Natural killer cell (primary cell): ENCODE measurements around the gene PEX5L. TPM values are rescaled to one million over a fixed set of nuclear protein-coding genes. Genes with fewer than 3 reads are reported as not detected.

ENCODE experiments used
- ATAC-seq, 3 donors: fragments of 150-1000 bp in 2 of 3; fragments of 200-7000 bp in 1 of 3; cut with Tn5 transposase; 1 replicate in 1 of 3; 2 replicates in 2 of 3; pipeline ENCODE4 v1.10.0; 2021; ENCODE audit warnings: mild to moderate bottlenecking in 2 of 3, moderate library complexity in 2 of 3
- DNase-seq, 2 donors: peaks; one replicate each; pipeline versions ENCODE4 v3.0.0 to v3.0.0-alpha.2; 2013 to 2021; ENCODE audit warnings: mixed read lengths in 1 of 2
- H3K27ac ChIP-seq: one replicate; pipeline ENCODE4 v1.5.1; 2013; ENCODE audit warnings: mild to moderate bottlenecking, low read length
- H3K27me3 ChIP-seq: one replicate; pipeline ENCODE4 v1.6.1; 2013; ENCODE audit warnings: low read length; ENCODE audit not compliant: control insufficient read depth, insufficient read depth
- H3K36me3 ChIP-seq: one replicate; pipeline ENCODE4 v1.6.1; 2013; ENCODE audit warnings: low read length; ENCODE audit not compliant: control insufficient read depth, insufficient read depth
- H3K4me1 ChIP-seq: one replicate; pipeline ENCODE4 v1.6.1; 2013; ENCODE audit warnings: low read length; ENCODE audit not compliant: control insufficient read depth, insufficient read depth
- H3K4me3 ChIP-seq: one replicate; pipeline ENCODE4 v1.5.1; 2013; ENCODE audit warnings: low read length
- H3K9me3 ChIP-seq: one replicate; pipeline ENCODE4 v1.6.1; 2013; ENCODE audit warnings: low read length; ENCODE audit not compliant: control insufficient read depth, insufficient read depth
- H3K27ac Mint-ChIP-seq, 2 donors: one replicate each; pipeline ENCODE4 v1.8.0; 2022; ENCODE audit warnings: mild to moderate bottlenecking in 2 of 2, mixed read lengths in 2 of 2, moderate library complexity in 1 of 2
- H3K27me3 Mint-ChIP-seq, 2 donors: one replicate each; pipeline ENCODE4 v1.8.0; 2022; ENCODE audit warnings: low read depth in 2 of 2, mixed read lengths in 2 of 2
- H3K36me3 Mint-ChIP-seq: one replicate; pipeline ENCODE4 v1.8.0; 2022; ENCODE audit warnings: mixed read lengths
- H3K4me1 Mint-ChIP-seq, 2 donors: one replicate each; pipeline ENCODE4 v1.8.0; 2022; ENCODE audit warnings: mixed read lengths in 2 of 2
- H3K4me3 Mint-ChIP-seq: one replicate; pipeline ENCODE4 v1.8.0; 2022; ENCODE audit warnings: mild to moderate bottlenecking, moderate library complexity, mixed read lengths
- H3K9me3 Mint-ChIP-seq, 2 donors: one replicate each; pipeline ENCODE4 v1.8.0; 2022; ENCODE audit warnings: mixed read lengths in 2 of 2
- WGBS: methylation state at CpG from one replicate; pipeline ENCODE4 v1.1.7; 2013; ENCODE audit warnings: missing lambda C conversion rate; ENCODE audit not compliant: insufficient coverage; 5-methylcytosine and 5-hydroxymethylcytosine counted together
- intact Hi-C: fragments of 100-400 bp; cut with micrococcal nuclease; formaldehyde crosslinking; loops from one replicate; pipeline ENCODE4 v1.14.2; 2022
- total RNA-seq, 4 donors: library from RNA; stranded (reverse); fragments of 120-200 nt in 1 of 4; gene quantifications; one replicate each; pipeline versions ENCODE4 v1.2.3 to v1.2.4, GENCODE V29; 2013 to 2022
- TF ChIP-seq, protein P1 (sequence below): fragments of 200-600 bp; IDR thresholded peaks from one replicate; pipeline ENCODE4 v1.8.0; 2022; ENCODE audit warnings: antibody characterized with exemption

Gene PEX5L
- total RNA-seq, 3 donors from 2014 or later (not counting 1 experiment from before 2014, with no cell fraction given): not detected

DNA sequence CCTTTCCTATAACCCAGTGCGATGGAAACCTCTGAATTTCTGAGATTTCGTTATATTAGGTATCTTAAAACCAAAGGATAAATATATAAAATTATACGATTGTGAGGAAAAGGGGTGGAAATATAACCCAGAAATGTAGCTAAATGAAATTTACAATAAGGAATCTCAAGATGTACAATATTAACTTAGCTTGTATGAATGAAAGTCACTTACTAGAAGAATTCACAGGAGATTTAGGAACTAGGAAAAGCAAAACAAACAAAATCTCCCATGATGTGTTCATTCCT, 224.7 kb downstream of the PEX5L start:
- no CpG with 5 or more reads among the region's 3 CpGs for WGBS
- H3K27ac ChIP-seq: no peak overlapping the region

GRCh38 chr3:179811321-179812095, 225.2 kb downstream of the PEX5L start:
- DNase-seq (peak in 1 of 2 donors; percentile 30), ATAC-seq (peak in 1 of 3 donors; percentile 41)
- TF ChIP-seq, protein P1, sequence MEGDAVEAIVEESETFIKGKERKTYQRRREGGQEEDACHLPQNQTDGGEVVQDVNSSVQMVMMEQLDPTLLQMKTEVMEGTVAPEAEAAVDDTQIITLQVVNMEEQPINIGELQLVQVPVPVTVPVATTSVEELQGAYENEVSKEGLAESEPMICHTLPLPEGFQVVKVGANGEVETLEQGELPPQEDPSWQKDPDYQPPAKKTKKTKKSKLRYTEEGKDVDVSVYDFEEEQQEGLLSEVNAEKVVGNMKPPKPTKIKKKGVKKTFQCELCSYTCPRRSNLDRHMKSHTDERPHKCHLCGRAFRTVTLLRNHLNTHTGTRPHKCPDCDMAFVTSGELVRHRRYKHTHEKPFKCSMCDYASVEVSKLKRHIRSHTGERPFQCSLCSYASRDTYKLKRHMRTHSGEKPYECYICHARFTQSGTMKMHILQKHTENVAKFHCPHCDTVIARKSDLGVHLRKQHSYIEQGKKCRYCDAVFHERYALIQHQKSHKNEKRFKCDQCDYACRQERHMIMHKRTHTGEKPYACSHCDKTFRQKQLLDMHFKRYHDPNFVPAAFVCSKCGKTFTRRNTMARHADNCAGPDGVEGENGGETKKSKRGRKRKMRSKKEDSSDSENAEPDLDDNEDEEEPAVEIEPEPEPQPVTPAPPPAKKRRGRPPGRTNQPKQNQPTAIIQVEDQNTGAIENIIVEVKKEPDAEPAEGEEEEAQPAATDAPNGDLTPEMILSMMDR: no peak
- H3K27ac Mint-ChIP-seq: no peak overlapping the region
- Histone ChIP-seq H3K36me3 (no peaks in the 10 kb centered on the region), H3K4me1 (no peaks in the 10 kb centered on the region), H3K4me3 (no peak overlapping the region), H3K27me3 (no peaks in the 10 kb centered on the region), H3K27ac (no peak overlapping the region), H3K9me3 (no peaks in the 10 kb centered on the region)
- H3K4me3 Mint-ChIP-seq: no peak overlapping the region
- 31% methylated on average over 7 of the region's 9 CpGs for WGBS
- no peaks in the 10 kb centered on the region for H3K27me3 Mint-ChIP-seq
- intact Hi-C loops: no loop called here
- no peaks in the 10 kb centered on the region for H3K36me3 Mint-ChIP-seq
- no peaks in the 10 kb centered on the region for H3K4me1 Mint-ChIP-seq
- no peaks in the 10 kb centered on the region for H3K9me3 Mint-ChIP-seq

More for the DNA sequence above, 224.7 kb downstream of the PEX5L start:
- H3K4me3 ChIP-seq: no peak overlapping the region
- Mint-ChIP-seq H3K4me3 (no peak overlapping the region), H3K27ac (no peak overlapping the region), H3K4me1 (no peaks in the 10 kb centered on the region), H3K27me3 (no peaks in the 10 kb centered on the region), H3K9me3 (no peaks in the 10 kb centered on the region), H3K36me3 (no peaks in the 10 kb centered on the region)
- no peaks in the 10 kb centered on the region for H3K27me3 ChIP-seq
- no peak for DNase-seq
- TF ChIP-seq, protein P1: no peak
- no peaks in the 10 kb centered on the region for H3K4me1 ChIP-seq
- intact Hi-C loops: no loop called here
- H3K9me3 ChIP-seq: no peaks in the 10 kb centered on the region
- H3K36me3 ChIP-seq: no peaks in the 10 kb centered on the region
- ATAC-seq: no peak

GRCh38 chr3:179809639-179810038, 227.1 kb downstream of the PEX5L start:
- DNase-seq (no peak), ATAC-seq (no peak)
- no peaks in the 10 kb centered on the region for H3K9me3 ChIP-seq
- H3K36me3 Mint-ChIP-seq: no peaks in the 10 kb centered on the region
- no peaks in the 10 kb centered on the region for H3K9me3 Mint-ChIP-seq
- no peaks in the 10 kb centered on the region for H3K27me3 ChIP-seq
- H3K4me3 Mint-ChIP-seq: no peak overlapping the region
- H3K36me3 ChIP-seq: no peaks in the 10 kb centered on the region
- H3K4me1 Mint-ChIP-seq: no peaks in the 10 kb centered on the region
- H3K27ac Mint-ChIP-seq: no peak overlapping the region
- H3K27ac ChIP-seq: no peak overlapping the region
- intact Hi-C loops: no loop called here
- no peak overlapping the region for H3K4me3 ChIP-seq
- H3K27me3 Mint-ChIP-seq: peaks cover 0 to 3% of the 10 kb centered on the region in 2 donors
- H3K4me1 ChIP-seq: no peaks in the 10 kb centered on the region
- TF ChIP-seq, protein P1: no peak

DNA sequence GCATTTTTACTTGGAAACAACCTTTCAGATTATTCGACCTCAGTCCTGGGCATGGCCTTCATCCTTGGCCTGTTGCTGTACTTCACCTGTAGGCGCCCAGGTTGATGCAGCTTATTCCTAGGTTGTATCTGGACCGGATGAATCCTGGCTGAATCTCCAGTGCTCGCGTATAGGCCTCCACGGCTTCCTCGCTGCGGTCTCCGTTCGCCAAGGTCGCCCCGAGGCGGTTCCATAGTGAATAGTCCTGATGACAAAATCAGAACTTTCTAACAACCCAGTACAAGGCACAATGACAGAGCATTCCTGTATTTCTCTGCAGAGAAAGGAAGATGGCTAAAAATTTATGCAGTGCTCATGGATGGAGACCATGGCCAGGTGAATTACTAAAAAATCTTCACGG, 229.1 kb downstream of the PEX5L start:
- Histone ChIP-seq H3K9me3 (no peaks in the 10 kb centered on the region), H3K27ac (no peak overlapping the region), H3K4me3 (no peak overlapping the region), H3K27me3 (no peaks in the 10 kb centered on the region), H3K36me3 (no peaks in the 10 kb centered on the region), H3K4me1 (no peaks in the 10 kb centered on the region)
- no peaks in the 10 kb centered on the region for H3K9me3 Mint-ChIP-seq
- ATAC-seq (no peak), DNase-seq (no peak)
- H3K36me3 Mint-ChIP-seq: no peaks in the 10 kb centered on the region
- H3K4me3 Mint-ChIP-seq: no peak overlapping the region
- intact Hi-C loops: no loop called here
- H3K27ac Mint-ChIP-seq: no peak overlapping the region
- no peaks in the 10 kb centered on the region for H3K4me1 Mint-ChIP-seq
- H3K27me3 Mint-ChIP-seq: peaks cover 0 to 3% of the 10 kb centered on the region in 2 donors
- 93% methylated on average over 14 of the region's 14 CpGs for WGBS
- TF ChIP-seq, protein P1: no peak
